ENCODE data around the gene CDK5RAP1.
A peak's percentile ranks its signal among the peaks of the same experiment; 100 is the strongest.
"Not testable (repeated sequence)": the region's sequence is repeated elsewhere in the genome, so short reads cannot be mapped to it uniquely, and the experiment has no call there.

CDK5RAP1 gene

DNA sequence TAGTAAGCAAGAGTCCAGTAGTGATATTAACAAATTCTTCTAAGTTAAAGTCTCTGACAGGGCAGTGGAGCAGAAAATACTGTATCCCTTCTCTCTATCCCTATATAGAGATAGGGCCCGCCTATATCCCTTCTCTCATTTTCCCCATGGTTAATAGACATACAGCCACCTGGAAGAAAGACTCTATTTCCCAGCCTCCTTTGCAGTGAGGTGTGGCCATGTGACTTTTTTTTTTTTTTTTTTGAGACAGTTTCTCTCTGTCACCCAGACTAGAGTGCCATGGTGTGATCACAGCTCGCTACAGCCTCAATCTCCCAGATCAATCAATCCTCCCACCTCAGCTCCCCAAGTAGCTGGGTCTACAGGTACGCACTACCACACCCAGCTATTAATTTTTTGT lies 16.7 kb upstream of the CDK5RAP1 start:
- no peak for DNase-seq

- DNase-seq, result no peak
Observed at GRCh38 chr20:33415948-33416347, 14.6 kb upstream of the CDK5RAP1 start.

DNA sequence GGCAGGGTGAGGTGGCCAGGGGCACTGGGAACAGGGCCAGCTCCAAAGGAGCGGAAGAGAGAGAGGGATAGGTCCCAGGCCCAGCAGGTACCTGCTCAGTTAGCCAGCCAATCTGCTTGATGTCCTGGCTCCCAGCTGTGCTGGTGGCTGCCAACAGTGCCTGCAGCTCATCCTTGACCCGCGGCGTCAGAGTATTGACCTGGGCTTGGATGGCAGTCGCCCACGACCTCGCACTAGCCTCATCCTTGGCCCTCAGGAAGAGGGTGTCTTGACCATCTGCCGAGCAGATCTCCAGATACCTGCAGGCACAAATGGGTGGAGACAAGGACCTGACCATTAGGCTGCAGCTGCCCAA lies 11.1 kb upstream of the CDK5RAP1 start:
- no peak for DNase-seq

GRCh38 chr20:33411711-33412483 lies 10.6 kb upstream of the CDK5RAP1 start:
- DNase-seq, result no peak

DNA sequence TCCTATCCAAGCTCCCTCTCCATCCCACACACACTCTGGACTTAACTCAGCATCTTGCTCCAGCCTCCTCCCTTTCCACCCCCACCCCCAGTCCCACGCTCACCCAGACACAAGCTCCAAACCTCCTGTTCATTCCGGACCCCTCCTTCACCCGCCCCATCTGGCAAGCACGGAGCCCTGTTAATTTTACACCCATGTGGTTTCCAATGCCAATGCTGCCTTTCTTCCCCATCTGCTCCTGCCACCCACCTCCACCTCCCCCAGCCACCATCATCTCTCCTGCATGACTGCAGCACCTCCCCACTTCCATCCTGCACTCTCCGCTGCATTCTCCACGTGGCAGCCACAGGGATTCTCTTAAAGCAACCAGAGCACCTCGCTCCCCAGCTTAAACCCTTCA lies 9.9 kb upstream of the CDK5RAP1 start:
- DNase-seq, result no peak

- DNase-seq, result no peak
Observed at GRCh38 chr20:33410081-33410742, 8.9 kb upstream of the CDK5RAP1 start.

DNA sequence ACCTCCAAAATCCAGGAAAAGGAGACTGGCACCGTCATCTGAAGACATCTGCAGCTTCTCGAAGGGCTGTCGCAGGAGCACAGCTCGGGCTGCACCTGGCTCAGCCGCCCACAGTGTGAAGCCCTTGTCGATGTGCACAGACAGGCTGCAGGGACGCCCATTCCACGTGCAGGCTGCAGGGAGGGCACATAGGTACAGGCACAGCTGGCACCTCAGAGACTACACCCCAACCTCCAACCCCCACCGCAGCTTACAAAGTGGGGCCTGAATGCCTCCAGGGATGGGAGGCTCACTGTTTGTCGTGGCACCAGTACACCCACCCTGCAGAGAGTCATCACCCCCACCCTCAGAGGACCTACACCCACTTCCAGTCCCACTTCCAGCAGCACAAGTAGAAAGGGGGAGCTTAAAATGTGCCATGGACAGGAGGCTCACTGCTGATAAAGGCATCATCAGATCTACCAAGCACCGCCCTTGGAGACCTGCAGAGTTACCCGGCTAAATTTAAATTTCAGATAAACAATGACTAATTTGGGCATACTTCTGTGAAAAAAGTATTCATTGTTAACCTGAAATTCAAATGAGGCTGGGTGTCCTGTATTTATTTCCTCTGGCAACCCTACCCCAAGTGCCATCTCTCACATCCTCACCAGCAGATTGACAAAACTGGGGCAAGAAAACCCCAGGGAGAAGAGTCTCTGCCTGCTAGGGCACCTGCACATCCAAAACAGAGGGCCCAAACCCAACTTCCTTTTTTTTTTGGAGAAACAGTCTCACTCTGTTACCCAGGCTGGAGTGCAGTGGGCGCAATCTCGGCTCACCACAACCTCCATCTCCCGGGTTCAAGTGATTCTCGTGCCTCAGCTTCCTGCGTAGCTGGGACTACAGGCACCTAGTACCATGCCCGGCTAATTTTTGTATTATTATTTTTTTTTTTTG lies 7.7 kb upstream of the CDK5RAP1 start:
- no peak for DNase-seq

- DNase-seq, result no peak
Observed at GRCh38 chr20:33408313-33408712, 7.0 kb upstream of the CDK5RAP1 start.

GRCh38 chr20:33407796-33408195 lies 6.5 kb upstream of the CDK5RAP1 start:
- no peak for DNase-seq

- no peak for DNase-seq
Observed at GRCh38 chr20:33407251-33407650, 5.9 kb upstream of the CDK5RAP1 start.

DNA sequence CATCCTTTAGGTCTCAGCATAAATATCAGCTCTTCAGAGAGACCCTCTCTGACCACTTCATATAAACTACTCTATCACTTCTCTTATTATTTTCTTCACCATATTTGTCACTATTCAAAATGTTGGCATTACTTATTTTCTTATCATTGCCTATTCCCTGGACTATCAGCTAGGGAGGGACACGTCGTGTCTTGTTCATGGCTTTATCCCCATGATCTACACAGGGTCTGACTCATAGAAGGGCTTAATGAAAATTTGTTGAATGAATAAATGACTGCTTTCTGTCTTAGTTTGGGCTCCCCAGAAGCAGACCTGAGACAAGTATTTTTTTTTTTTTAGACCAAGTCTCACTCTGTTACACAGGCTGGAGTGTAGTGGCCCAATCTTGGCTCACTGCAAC lies 3.0 kb upstream of the CDK5RAP1 start:
- DNase-seq, result no peak

DNA sequence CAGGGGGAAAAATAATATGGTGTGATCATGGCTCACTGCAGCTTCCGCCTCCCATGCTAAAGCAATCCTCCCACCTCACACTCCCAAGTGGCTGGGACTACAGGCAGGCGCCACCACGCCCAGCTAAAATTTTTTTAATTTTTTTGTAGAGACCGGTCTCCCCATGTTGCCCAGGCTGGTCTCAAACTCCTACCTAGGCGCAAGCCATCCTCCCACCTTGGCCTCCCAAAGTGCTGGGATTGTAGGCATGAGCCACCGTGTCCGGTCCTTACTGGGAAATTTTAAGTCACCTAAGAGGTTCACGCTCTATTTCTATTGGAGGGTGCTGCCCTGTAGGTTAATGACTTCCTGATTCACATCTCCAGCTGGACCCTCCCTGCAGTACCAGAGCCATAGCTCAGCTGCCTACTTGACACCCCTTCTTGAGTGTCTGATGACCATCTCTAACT lies 626 bp upstream of the CDK5RAP1 start:
- no peak for DNase-seq

DNA sequence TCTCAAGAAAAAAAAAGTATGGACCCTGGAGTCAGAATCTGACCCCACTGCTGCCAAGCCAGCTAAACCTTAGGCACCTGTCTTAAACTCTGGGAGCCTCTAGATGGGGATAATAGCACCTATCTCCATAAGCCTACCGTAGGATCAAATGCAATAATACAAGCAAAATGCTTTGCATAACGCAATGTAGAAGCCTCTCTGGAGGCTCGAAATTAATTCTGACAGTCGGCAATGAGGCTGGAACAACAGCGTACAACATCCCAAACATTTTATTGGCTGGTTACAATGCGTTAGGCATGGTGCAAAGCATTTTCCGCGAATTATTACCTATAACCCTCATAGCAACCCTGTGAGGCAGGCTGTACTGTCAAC lies 521 bp downstream of the CDK5RAP1 start:
- DNase-seq, result no peak

GRCh38 chr20:33399924-33400323 lies 1.4 kb downstream of the CDK5RAP1 start:
- no peak for DNase-seq

DNA sequence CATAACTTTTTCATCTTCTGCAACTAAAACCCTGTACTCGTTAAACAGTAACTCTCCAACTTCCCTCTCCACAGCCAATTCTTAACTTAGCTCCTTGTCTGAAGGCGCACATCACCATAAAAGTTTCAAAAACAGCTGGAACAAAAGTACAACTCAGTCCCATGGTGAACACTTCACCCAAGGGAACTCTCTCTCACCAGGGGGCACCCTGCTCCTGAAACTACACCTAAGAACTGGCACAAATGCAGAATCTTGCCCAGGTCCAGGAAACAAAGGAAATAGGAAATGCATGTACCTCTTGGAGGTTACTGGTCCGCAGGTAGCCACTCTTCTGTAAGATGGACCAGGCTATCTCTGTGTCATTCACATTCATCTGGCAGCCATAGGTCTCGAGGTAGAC lies 6.6 kb downstream of the CDK5RAP1 start:
- DNase-seq, result no peak

GRCh38 chr20:33393609-33394008 lies 7.7 kb downstream of the CDK5RAP1 start:
- DNase-seq, result no peak

DNA sequence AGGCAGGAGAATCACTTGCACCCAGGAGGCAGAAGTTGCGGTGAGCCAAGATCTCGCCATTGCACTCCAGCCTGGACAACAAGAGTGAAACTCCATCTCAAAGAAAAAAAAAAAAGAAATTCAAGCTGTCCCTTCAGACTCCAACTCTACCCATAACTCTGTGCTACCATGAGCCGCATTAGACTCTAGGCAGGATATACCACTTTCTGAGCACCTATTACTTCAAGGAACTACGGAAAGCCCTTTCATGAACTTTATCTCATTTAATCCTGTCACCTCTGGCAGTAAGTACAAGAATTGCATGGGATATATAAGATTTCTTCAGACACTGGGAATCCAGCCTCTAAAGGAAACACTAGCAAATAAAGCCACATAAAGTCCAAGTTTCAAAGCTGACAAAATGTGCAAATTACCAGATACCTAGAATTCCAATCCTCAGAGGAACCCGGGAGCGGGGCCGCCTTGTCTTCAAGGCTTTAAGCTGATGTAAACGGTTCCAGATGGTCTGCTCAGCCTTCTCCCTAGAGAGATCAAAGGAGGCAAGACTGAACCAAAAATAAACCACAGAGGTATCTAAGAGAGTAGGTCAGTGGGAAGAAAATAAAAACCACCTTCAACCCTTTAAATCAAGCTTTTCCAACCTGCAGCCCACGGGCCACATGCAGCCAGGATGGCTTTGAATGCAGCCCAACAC lies 9.4 kb downstream of the CDK5RAP1 start:
- peak; percentile 97 for DNase-seq

- DNase-seq, result not testable (repeated sequence)
Observed at GRCh38 chr20:33389326-33389725, 12.0 kb downstream of the CDK5RAP1 start.

DNA sequence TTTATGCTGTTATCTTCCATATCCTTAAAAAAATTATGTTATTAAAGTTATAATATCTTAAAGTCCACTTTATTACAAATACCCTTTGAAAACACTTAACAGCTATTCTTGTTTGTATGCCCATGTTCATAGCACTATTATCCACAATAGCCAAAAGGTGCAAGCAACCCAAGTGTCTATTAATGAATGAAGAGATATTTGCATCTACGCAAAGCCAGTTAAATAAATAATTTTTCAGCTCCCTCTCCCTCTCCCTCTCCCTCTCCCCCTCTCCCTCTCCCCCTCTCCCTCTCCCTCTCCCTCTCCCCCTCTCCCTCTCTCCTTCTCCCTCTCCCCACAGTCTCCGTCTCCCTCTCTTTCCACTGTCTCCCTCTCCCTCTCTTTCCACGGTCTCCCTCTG lies 13.1 kb downstream of the CDK5RAP1 start:
- DNase-seq, result no peak

GRCh38 chr20:33387177-33387576 lies 14.1 kb downstream of the CDK5RAP1 start:
- DNase-seq, result no peak

DNA sequence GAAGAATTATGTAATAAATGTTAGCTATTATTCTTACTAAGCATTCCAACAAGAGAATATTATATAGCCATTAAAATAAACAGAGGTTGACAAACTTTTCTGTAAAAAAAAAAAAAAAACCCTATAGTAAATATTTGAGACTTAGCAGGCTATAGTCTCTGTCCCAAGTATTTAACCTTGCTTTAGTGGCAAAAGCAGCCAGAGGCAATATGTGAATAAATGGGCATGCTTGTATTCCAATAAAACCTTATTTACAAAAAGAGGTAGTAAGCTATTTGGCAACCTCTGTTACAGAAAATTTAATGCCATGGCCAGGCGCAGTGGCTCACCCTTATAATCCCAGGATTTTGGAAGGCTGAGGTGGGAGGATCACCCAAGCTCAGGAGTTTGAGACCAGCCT lies 14.6 kb downstream of the CDK5RAP1 start:
- no peak for DNase-seq

DNA sequence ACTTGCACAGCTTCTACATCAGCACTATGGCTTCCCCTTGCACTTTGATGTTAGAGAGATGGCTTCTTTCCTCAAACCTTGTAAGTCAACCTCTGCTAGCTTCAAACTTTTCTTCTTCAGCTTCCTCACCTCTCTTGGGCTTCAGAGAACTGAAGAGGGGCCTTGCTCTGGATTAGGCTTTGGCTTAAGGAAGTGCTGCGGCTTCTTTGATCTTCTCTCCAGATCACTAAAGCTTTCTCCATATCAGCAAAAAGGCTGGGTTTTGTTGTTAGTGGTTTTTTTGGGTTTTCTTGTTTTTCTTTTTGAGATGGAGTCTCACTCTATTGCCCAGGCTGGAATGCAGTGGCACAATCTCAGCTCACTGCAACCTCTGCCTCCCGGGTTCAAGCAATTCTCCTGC lies 24.0 kb downstream of the CDK5RAP1 start:
- DNase-seq, result no peak
